ENCODE data around the gene METAP1.
"Not testable (repeated sequence)": the region's sequence is repeated elsewhere in the genome, so short reads cannot be mapped to it uniquely, and the experiment has no call there.

METAP1 gene

GRCh38 chr4:98996765-98997068 lies 1.2 kb downstream of the METAP1 start:
- in situ Hi-C loops (cut with MboI; ENCODE audit: low sequenced_read_pairs), result no loop called here

- in situ Hi-C loops (cut with MboI; ENCODE audit: low sequenced_read_pairs), result no loop called here
Observed at GRCh38 chr4:98997166-98997565, 1.6 kb downstream of the METAP1 start.

GRCh38 chr4:98998551-98998950 lies 3.0 kb downstream of the METAP1 start:
- in situ Hi-C loops (cut with MboI; ENCODE audit: low sequenced_read_pairs), result no loop called here

- in situ Hi-C loops (cut with MboI; ENCODE audit: low sequenced_read_pairs), result no loop called here
Observed at GRCh38 chr4:99002279-99002678, 6.8 kb downstream of the METAP1 start.

- in situ Hi-C loops (cut with MboI; ENCODE audit: low sequenced_read_pairs), result no loop called here
Observed at GRCh38 chr4:99008051-99008450, 12.5 kb downstream of the METAP1 start.

- in situ Hi-C loops (cut with MboI; ENCODE audit: low sequenced_read_pairs), result no loop called here
Observed at GRCh38 chr4:99011910-99012309, 16.4 kb downstream of the METAP1 start.

- in situ Hi-C loops (cut with MboI; ENCODE audit: low sequenced_read_pairs), result no loop called here
Observed at GRCh38 chr4:99013402-99013843, 17.9 kb downstream of the METAP1 start.

- in situ Hi-C loops (cut with MboI; ENCODE audit: low sequenced_read_pairs), result no loop called here
Observed at GRCh38 chr4:99013884-99014523, 18.5 kb downstream of the METAP1 start.

GRCh38 chr4:99021386-99021785 lies 25.9 kb downstream of the METAP1 start:
- in situ Hi-C loops (cut with MboI; ENCODE audit: low sequenced_read_pairs), result no loop called here

GRCh38 chr4:99022566-99022965 lies 27.0 kb downstream of the METAP1 start:
- in situ Hi-C loops (cut with MboI; ENCODE audit: low sequenced_read_pairs), result no loop called here

- in situ Hi-C loops (cut with MboI; ENCODE audit: low sequenced_read_pairs), result not testable (repeated sequence)
Observed at GRCh38 chr4:99023800-99024251, 28.3 kb downstream of the METAP1 start.

GRCh38 chr4:99024481-99025275 lies 29.2 kb downstream of the METAP1 start:
- in situ Hi-C loops (cut with MboI; ENCODE audit: low sequenced_read_pairs), result no loop called here

- in situ Hi-C loops (cut with MboI; ENCODE audit: low sequenced_read_pairs), result no loop called here
Observed at GRCh38 chr4:99025506-99025905, 30.0 kb downstream of the METAP1 start.

GRCh38 chr4:99027304-99027703 lies 31.8 kb downstream of the METAP1 start:
- in situ Hi-C loops (cut with MboI; ENCODE audit: low sequenced_read_pairs), result no loop called here

GRCh38 chr4:99028187-99028586 lies 32.7 kb downstream of the METAP1 start:
- in situ Hi-C loops (cut with MboI; ENCODE audit: low sequenced_read_pairs), result no loop called here

GRCh38 chr4:99029018-99029735 lies 33.7 kb downstream of the METAP1 start:
- in situ Hi-C loops (cut with MboI; ENCODE audit: low sequenced_read_pairs), result no loop called here

- in situ Hi-C loops (cut with MboI; ENCODE audit: low sequenced_read_pairs), result no loop called here
Observed at GRCh38 chr4:99029852-99030251, 34.3 kb downstream of the METAP1 start.

GRCh38 chr4:99033956-99034355 lies 38.4 kb downstream of the METAP1 start:
- in situ Hi-C loops (cut with MboI; ENCODE audit: low sequenced_read_pairs), result no loop called here

- in situ Hi-C loops (cut with MboI; ENCODE audit: low sequenced_read_pairs), result no loop called here
Observed at GRCh38 chr4:99038213-99038612, 42.7 kb downstream of the METAP1 start.

GRCh38 chr4:99043346-99043745 lies 47.8 kb downstream of the METAP1 start:
- in situ Hi-C loops (cut with MboI; ENCODE audit: low sequenced_read_pairs), result no loop called here

GRCh38 chr4:99047710-99048109 lies 52.2 kb downstream of the METAP1 start:
- in situ Hi-C loops (cut with MboI; ENCODE audit: low sequenced_read_pairs), result no loop called here

GRCh38 chr4:99052902-99053301 lies 57.4 kb downstream of the METAP1 start:
- in situ Hi-C loops (cut with MboI; ENCODE audit: low sequenced_read_pairs), result no loop called here

All from HL-60/S4 (cell line).